HCT116 (cell line): ENCODE measurements around the gene ACADS. TPM values are rescaled to one million over a fixed set of nuclear protein-coding genes. Genes with fewer than 3 reads are reported as not detected.

Source experiments
- ATAC-seq: fragments of 200-7000 bp; cut with Tn5 transposase; 2 replicates; pipeline ENCODE4 v1.9.1; 2020; ENCODE audit warnings: mild to moderate bottlenecking, moderate library complexity
- BruUV-seq: library from RNA; stranded (reverse); fragments of 400-500 nt; replicated peaks from 2 replicates; lab custom pipeline; 2021; lab: Mats Ljungman, UMichigan
- CTCF ChIA-PET: fragments of 300-600 bp; sonication (Branson Sonifier 250); formaldehyde crosslinking; loops from one replicate; lab custom pipeline; 2021; ENCODE audit warnings: antibody characterized with exemption; lab: Charles Lee
- POLR2A ChIA-PET: fragments of 300-600, 350-600 bp; sonication (Branson Sonifier 250); formaldehyde crosslinking; loops from one replicate; lab custom pipeline; 2021; ENCODE audit warnings: antibody characterized with exemption; lab: Charles Lee
- RAD21 ChIA-PET, 2 experiments: fragments of 300-600 bp; sonication (Branson Sonifier 250); formaldehyde crosslinking; loops; one replicate each; lab custom pipeline; 2023; ENCODE audit warnings: low total read pairs in 2 of 2; ENCODE audit not compliant: uncharacterized antibody in 2 of 2, unreplicated experiment in 2 of 2, low non-redundant PET in 1 of 2; lab: Charles Lee
- DNase-seq: peaks from one replicate; pipeline ENCODE4 v3.0.0-alpha.2; 2010; ENCODE audit warnings: low read depth, low spot score
- H2AFZ ChIP-seq: fragments of 200-600 bp; shearing (Covaris generic), sonication (generic); 2 replicates; pipeline ENCODE4 v1.6.1; 2017; ENCODE audit warnings: low read depth, mixed run types, mixed read lengths, antibody characterized with exemption, low read length; ENCODE audit not compliant: poor library complexity, severe bottlenecking
- H3K27ac ChIP-seq: 2 replicates; pipeline ENCODE4 v1.5.1; 2012; ENCODE audit warnings: low read depth, low read length
- H3K27me3 ChIP-seq: fragments of 200-600 bp; sonication (generic); 2 replicates; pipeline ENCODE4 v1.6.1; 2016; ENCODE audit warnings: mixed run types, low read length, mixed read lengths; ENCODE audit not compliant: insufficient read depth
- H3K36me3 ChIP-seq, 2 experiments: fragments of 200-500 bp in 1 of 2; fragments of 200-600 bp in 1 of 2; sonication (Bioruptor generic) in 1 of 2; sonication (generic) in 1 of 2; 2 replicates each; pipeline versions ENCODE4 v1.5.1 to v1.6.1; 2014 to 2016; ENCODE audit warnings: low read length in 2 of 2, inconsistent platforms in 1 of 2, mixed read lengths in 1 of 2, mixed run types in 1 of 2; ENCODE audit not compliant: insufficient read depth in 2 of 2, control insufficient read depth in 1 of 2
- H3K4me1 ChIP-seq, 2 experiments: fragments of 200-600 bp in 1 of 2; sonication (generic) in 1 of 2; 2 replicates each; pipeline versions ENCODE4 v1.5.1 to v1.6.1; 2012 to 2017; ENCODE audit warnings: low read length in 2 of 2, inconsistent platforms in 1 of 2, mild to moderate bottlenecking in 1 of 2, mixed read lengths in 1 of 2, mixed run types in 1 of 2, moderate library complexity in 1 of 2; ENCODE audit not compliant: insufficient read depth in 2 of 2, control insufficient read depth in 1 of 2
- H3K4me2 ChIP-seq: fragments of 200-600 bp; sonication (generic); 2 replicates; pipeline ENCODE4 v1.6.1; 2017; ENCODE audit warnings: mixed run types, low read length, mixed read lengths
- H3K4me3 ChIP-seq, 2 experiments: fragments of 200-600 bp in 1 of 2; sonication (generic) in 1 of 2; replicated peaks in 1 of 2; 2 replicates each; pipeline ENCODE4 v1.5.1; 2011 to 2016; ENCODE audit warnings: low read length in 2 of 2, control low read depth in 1 of 2, low read depth in 1 of 2, mild to moderate bottlenecking in 1 of 2, mixed read lengths in 1 of 2, mixed run types in 1 of 2
- H3K79me2 ChIP-seq: fragments of 200-600 bp; sonication (generic); 2 replicates; pipeline ENCODE4 v1.6.1; 2017; ENCODE audit warnings: mild to moderate bottlenecking, mixed run types, low read length, moderate library complexity, mixed read lengths; ENCODE audit not compliant: insufficient read depth
- H3K9ac ChIP-seq: fragments of 200-600 bp; sonication (generic); 2 replicates; pipeline ENCODE4 v1.6.1; 2016; ENCODE audit warnings: low read length, mixed read lengths
- H3K9me2 ChIP-seq: fragments of 200-600 bp; sonication (generic), shearing (Covaris generic); 2 replicates; pipeline ENCODE4 v1.6.1; 2017; ENCODE audit warnings: mixed run types, mild to moderate bottlenecking, moderate library complexity; ENCODE audit not compliant: insufficient read depth
- H3K9me3 ChIP-seq, 2 experiments: fragments of 200-500 bp in 1 of 2; fragments of 200-600 bp in 1 of 2; sonication (Bioruptor generic) in 1 of 2; sonication (generic) in 1 of 2; 2 replicates each; pipeline ENCODE4 v1.6.1; 2014 to 2017; ENCODE audit warnings: low read length in 2 of 2, mixed read lengths in 2 of 2, inconsistent platforms in 1 of 2, low read depth in 1 of 2, mild to moderate bottlenecking in 1 of 2, mixed run types in 1 of 2, moderate library complexity in 1 of 2; ENCODE audit not compliant: control insufficient read depth in 1 of 2, insufficient read depth in 1 of 2
- H4K20me1 ChIP-seq: fragments of 200-600 bp; sonication (generic), shearing (Covaris generic); 2 replicates; pipeline ENCODE4 v1.6.1; 2017; ENCODE audit warnings: mixed run types, mild to moderate bottlenecking, moderate library complexity; ENCODE audit not compliant: insufficient read depth
- CBX3 ChIP-seq: IDR thresholded peaks from 2 replicates; pipeline ENCODE4 v1.6.1; 2012; ENCODE audit warnings: low read depth
- CEBPB ChIP-seq: IDR thresholded peaks from 2 replicates; pipeline ENCODE4 v1.6.1; 2012; ENCODE audit warnings: low read depth
- CTCF ChIP-seq, 3 experiments: fragments of 200-600 bp in 1 of 3; sonication (generic) in 1 of 3; IDR thresholded peaks in 2 of 3; conservative IDR thresholded peaks in 1 of 3; 2 replicates each; pipeline ENCODE4 v1.5.1; 2012 to 2017; ENCODE audit warnings: low read depth in 2 of 3, low read length in 2 of 3, antibody characterized with exemption in 1 of 3, borderline replicate concordance in 1 of 3, control low read depth in 1 of 3, mild to moderate bottlenecking in 1 of 3, mixed read lengths in 1 of 3, mixed run types in 1 of 3, moderate library complexity in 1 of 3; ENCODE audit not compliant: insufficient read depth in 1 of 3
- EGR1 ChIP-seq: IDR thresholded peaks from 2 replicates; pipeline ENCODE4 v1.6.1; 2012; ENCODE audit warnings: low read depth
- ELF1 ChIP-seq: IDR thresholded peaks from 2 replicates; pipeline ENCODE4 v1.6.1; 2012; ENCODE audit warnings: low read depth, borderline replicate concordance
- EZH2 ChIP-seq: fragments of 200-600 bp; sonication (generic); IDR thresholded peaks from 2 replicates; pipeline ENCODE4 v1.6.1; 2017; ENCODE audit warnings: antibody characterized with exemption, mixed run types
- EZH2phosphoT487 ChIP-seq: fragments of 200-600 bp; IDR thresholded peaks from 2 replicates; pipeline ENCODE4 v1.6.1; 2018; ENCODE audit warnings: antibody characterized with exemption, borderline replicate concordance
- FOSL1 ChIP-seq: IDR thresholded peaks from 2 replicates; pipeline ENCODE4 v1.6.1; 2012; ENCODE audit warnings: low read depth
- JUND ChIP-seq: IDR thresholded peaks from 2 replicates; pipeline ENCODE4 v1.6.1; 2012
- POLR2A ChIP-seq: IDR thresholded peaks from 2 replicates; pipeline ENCODE4 v1.7.0; 2011; ENCODE audit warnings: borderline replicate concordance; ENCODE audit not compliant: insufficient read depth, insufficient read length; ENCODE audit errors: extremely low read depth
- POLR2AphosphoS5 ChIP-seq: IDR thresholded peaks from 2 replicates; pipeline ENCODE4 v1.6.1; 2011; ENCODE audit warnings: mild to moderate bottlenecking, low read depth, low read length, moderate library complexity
- RAD21 ChIP-seq: IDR thresholded peaks from 2 replicates; pipeline ENCODE4 v1.6.1; 2012; ENCODE audit warnings: low read depth, mild to moderate bottlenecking
- SIN3A ChIP-seq: IDR thresholded peaks from 2 replicates; pipeline ENCODE4 v1.6.1; 2012; ENCODE audit warnings: low read depth
- SP1 ChIP-seq: IDR thresholded peaks from 2 replicates; pipeline ENCODE4 v1.6.1; 2012; ENCODE audit warnings: low read depth
- SRF ChIP-seq: IDR thresholded peaks from 2 replicates; pipeline ENCODE4 v1.6.1; 2012; ENCODE audit warnings: low read depth
- TCF7L2 ChIP-seq: IDR thresholded peaks from 2 replicates; pipeline ENCODE4 v1.7.0; 2011; ENCODE audit warnings: borderline replicate concordance, inconsistent platforms; ENCODE audit not compliant: insufficient read depth, insufficient read length; ENCODE audit errors: extremely low read depth
- YY1 ChIP-seq: IDR thresholded peaks from 2 replicates; pipeline ENCODE4 v1.6.1; 2011; ENCODE audit warnings: low read length, low read depth, moderate library complexity, mild to moderate bottlenecking; ENCODE audit not compliant: insufficient replicate concordance; ENCODE audit errors: extremely low read depth
- ZFX ChIP-seq: fragments of 450-650 bp; IDR thresholded peaks from 2 replicates; pipeline ENCODE4 v1.6.1; 2017
- ZNF274 ChIP-seq: fragments of 200-500 bp; sonication (Bioruptor generic); IDR thresholded peaks from 2 replicates; pipeline ENCODE4 v1.6.1; 2014; ENCODE audit warnings: mild to moderate bottlenecking, low read depth, low read length, inconsistent platforms
- intact Hi-C: fragments of 100-400 bp; cut with micrococcal nuclease; formaldehyde crosslinking; loops from 2 replicates; pipeline ENCODE4 v1.10.0; 2022
- total RNA-seq: library from RNA; stranded (reverse); gene quantifications from one replicate; pipeline ENCODE4 v1.2.1, GENCODE V29; 2021; ENCODE audit not compliant: unreplicated experiment
- TF ChIP-seq, protein P1 (sequence below): IDR thresholded peaks from 2 replicates; pipeline ENCODE4 v1.6.1; 2012
- TF ChIP-seq, protein P2 (sequence below): IDR thresholded peaks from 2 replicates; pipeline ENCODE4 v1.6.1; 2012

The ACADS gene
- total RNA-seq, 1 experiment from 2014 or later: 21.4 TPM

DNA sequence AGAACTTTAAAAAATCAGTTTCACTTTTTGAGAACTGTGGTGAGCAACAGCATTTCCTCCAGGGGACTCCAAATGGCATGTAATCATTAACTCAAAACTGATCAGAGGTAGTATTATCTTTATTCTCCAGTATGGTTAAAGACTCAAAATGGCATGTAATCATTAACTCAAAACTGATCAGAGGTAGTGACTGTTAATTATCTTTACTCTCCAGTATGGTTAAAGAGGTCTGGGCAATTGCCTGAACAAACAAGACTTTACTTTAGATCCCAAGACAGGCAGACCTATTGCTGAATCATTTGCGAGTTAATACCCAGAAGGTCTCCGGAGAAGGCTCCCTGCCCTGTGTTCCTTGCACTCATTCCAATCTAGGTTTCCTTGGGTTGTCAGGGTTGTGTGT, 6.6 kb upstream of the ACADS start (continued):
- no peak for TF ChIP-seq RAD21
- no peak for TF ChIP-seq ZFX
- TF ChIP-seq CTCF (IDR thresholded peaks at IDR 0.05 in 2 of 3, conservative IDR thresholded peaks at IDR 0.05 in 1 of 3; ENCODE audit: borderline replicate concordance in 1 of 3, insufficient read depth in 1 of 3, low read depth in 2 of 3, low read length in 2 of 3): no peak
- TF ChIP-seq, all 23 proteins: peak for 0

GRCh38 chr12:120719496-120720233, 6.0 kb upstream of the ACADS start:
- no peaks in the 10 kb centered on the region for H3K9me3 ChIP-seq
- no peaks in the 10 kb centered on the region for H3K27me3 ChIP-seq
- peaks cover 47 to 54% of the 10 kb centered on the region in 2 experiments; a peak in 3 of 4 replicates for H3K36me3 ChIP-seq
- DNase-seq (no peak), ATAC-seq (no peak)
- TF ChIP-seq ZNF274 (no peak), JUND (no peak), ZFX (no peak), ELF1 (no peak), EZH2 (no peak), CEBPB (no peak), SP1 (no peak), SRF (no peak), CBX3 (no peak), FOSL1 (no peak), YY1 (no peak), POLR2A (no peak), SIN3A (no peak), POLR2AphosphoS5 (no peak), EGR1 (no peak), EZH2phosphoT487 (no peak), TCF7L2 (no peak)
- TF ChIP-seq, protein P1, sequence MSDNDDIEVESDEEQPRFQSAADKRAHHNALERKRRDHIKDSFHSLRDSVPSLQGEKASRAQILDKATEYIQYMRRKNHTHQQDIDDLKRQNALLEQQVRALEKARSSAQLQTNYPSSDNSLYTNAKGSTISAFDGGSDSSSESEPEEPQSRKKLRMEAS: no peak
- TF ChIP-seq, protein P2, sequence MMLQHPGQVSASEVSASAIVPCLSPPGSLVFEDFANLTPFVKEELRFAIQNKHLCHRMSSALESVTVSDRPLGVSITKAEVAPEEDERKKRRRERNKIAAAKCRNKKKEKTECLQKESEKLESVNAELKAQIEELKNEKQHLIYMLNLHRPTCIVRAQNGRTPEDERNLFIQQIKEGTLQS: no peak
- H3K9me2 ChIP-seq: no peaks in the 10 kb centered on the region
- H3K79me2 ChIP-seq: no peaks in the 10 kb centered on the region
- H3K4me1 ChIP-seq: peaks cover 0 to 7% of the 10 kb centered on the region in 2 experiments; a peak in 1 of 4 replicates
- H2AFZ ChIP-seq: no peak overlapping the region
- no peak overlapping the region for H3K4me2 ChIP-seq
- no peak overlapping the region for H3K4me3 ChIP-seq
- ChIA-PET POLR2A (no interaction called here), CTCF (no interaction called here), RAD21 (no interaction called here)
- H3K9ac ChIP-seq: no peak overlapping the region
- no peak overlapping the region for H3K27ac ChIP-seq
- no peaks in the 10 kb centered on the region for H4K20me1 ChIP-seq
- BruUV-seq: no TSS peak
- intact Hi-C loops: loop anchor here (10.0 kb wide), 1 partner anchor 385 kb away; no protein-coding TSS in a partner anchor
